ENCODE data around the gene DHDH. TPM values are rescaled to one million over a fixed set of nuclear protein-coding genes. Genes with fewer than 3 reads are reported as not detected.

Gene DHDH
- total and polyA plus RNA-seq, 2 of the 13 experiments (the other 11 are each of a cell fraction or from before 2014, with no cell fraction given), result 0.13 to 0.91 TPM

DNA sequence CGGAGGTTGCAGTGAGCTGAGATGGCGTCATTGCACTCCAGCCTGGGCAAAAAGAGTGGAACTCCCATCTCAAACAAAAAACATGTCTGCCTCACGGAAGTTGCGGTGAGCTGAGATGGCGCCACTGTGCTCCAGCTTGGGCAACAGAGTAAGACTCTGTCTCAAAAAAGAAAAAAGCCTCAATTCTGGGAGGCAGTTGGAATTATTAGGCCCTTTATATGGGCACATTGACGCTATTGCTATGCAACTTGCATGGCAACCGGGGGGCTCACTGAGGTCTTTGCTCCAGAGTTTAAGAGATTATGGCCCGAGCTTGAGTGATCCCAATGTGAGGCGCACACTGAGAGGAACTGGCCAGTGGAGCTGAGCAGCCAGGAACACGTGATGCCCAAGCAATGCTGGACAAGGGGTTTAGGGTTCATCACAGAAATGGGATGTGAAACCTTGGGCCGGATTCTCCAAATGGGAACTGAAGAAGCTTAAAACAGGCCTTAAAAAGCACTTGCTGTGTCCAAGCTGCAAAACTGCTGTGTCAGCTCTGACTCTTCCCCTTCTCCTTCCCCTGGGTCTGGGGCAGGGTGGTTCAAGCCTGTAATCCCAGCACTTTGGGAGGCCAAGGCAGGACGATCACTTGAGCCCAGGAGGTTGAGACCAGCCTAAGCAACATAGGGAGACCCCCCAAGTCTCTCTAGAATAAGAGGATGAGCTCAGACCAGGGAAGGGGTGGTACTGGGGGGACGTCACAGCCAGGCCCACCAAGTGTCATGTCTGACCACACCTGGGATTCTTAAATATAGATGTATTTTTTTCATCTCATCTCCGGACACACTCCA lies 34.1 kb downstream of the DHDH start (continued):
- TF ChIP-seq, protein P1, sequence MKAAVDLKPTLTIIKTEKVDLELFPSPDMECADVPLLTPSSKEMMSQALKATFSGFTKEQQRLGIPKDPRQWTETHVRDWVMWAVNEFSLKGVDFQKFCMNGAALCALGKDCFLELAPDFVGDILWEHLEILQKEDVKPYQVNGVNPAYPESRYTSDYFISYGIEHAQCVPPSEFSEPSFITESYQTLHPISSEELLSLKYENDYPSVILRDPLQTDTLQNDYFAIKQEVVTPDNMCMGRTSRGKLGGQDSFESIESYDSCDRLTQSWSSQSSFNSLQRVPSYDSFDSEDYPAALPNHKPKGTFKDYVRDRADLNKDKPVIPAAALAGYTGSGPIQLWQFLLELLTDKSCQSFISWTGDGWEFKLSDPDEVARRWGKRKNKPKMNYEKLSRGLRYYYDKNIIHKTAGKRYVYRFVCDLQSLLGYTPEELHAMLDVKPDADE (CRISPR knock-in tag; IDR thresholded peaks at IDR 0.05), result no peak; the same call in 1 of the 2 replicates
- TF ChIP-seq DR1 (CRISPR knock-in tag; IDR thresholded peaks at IDR 0.05) (0 out of 2 replicates have a peak, but pooled peaks have one; percentile 44), MAFK (conservative IDR thresholded peaks at IDR 0.05 in 1 of 2, IDR thresholded peaks at IDR 0.05 in 1 of 2; ENCODE audit: low read length in 2 of 2) (peak; percentile 98 to 99), ZNF484 (CRISPR knock-in tag; IDR thresholded peaks at IDR 0.05; ENCODE audit: borderline replicate concordance, low read depth) (no peak), ZFP36L2 (CRISPR knock-in tag; IDR thresholded peaks at IDR 0.05) (no peak), CC2D1A (CRISPR knock-in tag; IDR thresholded peaks at IDR 0.05) (no peak), ATM (IDR thresholded peaks at IDR 0.05; ENCODE audit: borderline replicate concordance) (no peak), RNF2 (conservative IDR thresholded peaks at IDR 0.05; ENCODE audit: low read depth) (no peak), NR2F6 (IDR thresholded peaks at IDR 0.05) (no peak; the same call in 1 of the 2 replicates), NR2F6 (CRISPR knock-in tag; IDR thresholded peaks at IDR 0.05) (no peak; the same call in 1 of the 2 replicates), SP2 (CRISPR knock-in tag; IDR thresholded peaks at IDR 0.05) (no peak), MED1 (CRISPR knock-in tag; IDR thresholded peaks at IDR 0.05) (peak; percentile 50; the same call in 1 of the 2 replicates), CENPT (CRISPR knock-in tag; IDR thresholded peaks at IDR 0.05; ENCODE audit: low read depth) (no peak), TEAD3 (CRISPR knock-in tag; optimal IDR thresholded peaks at IDR 0.05; ENCODE audit: borderline replicate concordance) (no peak), REXO4 (CRISPR knock-in tag; IDR thresholded peaks at IDR 0.05; ENCODE audit: borderline replicate concordance) (no peak), MYC (CRISPR knock-in tag; IDR thresholded peaks at IDR 0.05; ENCODE audit: borderline replicate concordance) (no peak; the same call in 1 of the 2 replicates), MTERF4 (CRISPR knock-in tag; IDR thresholded peaks at IDR 0.05) (no peak), FOSL1 (CRISPR knock-in tag; IDR thresholded peaks at IDR 0.05; ENCODE audit: borderline replicate concordance) (no peak), ZNF678 (CRISPR knock-in tag; IDR thresholded peaks at IDR 0.05) (no peak), HMG20B (CRISPR knock-in tag; conservative IDR thresholded peaks at IDR 0.05) (no peak), KDM2A (CRISPR knock-in tag; IDR thresholded peaks at IDR 0.05; ENCODE audit: borderline replicate concordance, low read depth) (peak; percentile 82), ZNF543 (CRISPR knock-in tag; IDR thresholded peaks at IDR 0.05) (no peak)
- TF ChIP-seq, protein P2, sequence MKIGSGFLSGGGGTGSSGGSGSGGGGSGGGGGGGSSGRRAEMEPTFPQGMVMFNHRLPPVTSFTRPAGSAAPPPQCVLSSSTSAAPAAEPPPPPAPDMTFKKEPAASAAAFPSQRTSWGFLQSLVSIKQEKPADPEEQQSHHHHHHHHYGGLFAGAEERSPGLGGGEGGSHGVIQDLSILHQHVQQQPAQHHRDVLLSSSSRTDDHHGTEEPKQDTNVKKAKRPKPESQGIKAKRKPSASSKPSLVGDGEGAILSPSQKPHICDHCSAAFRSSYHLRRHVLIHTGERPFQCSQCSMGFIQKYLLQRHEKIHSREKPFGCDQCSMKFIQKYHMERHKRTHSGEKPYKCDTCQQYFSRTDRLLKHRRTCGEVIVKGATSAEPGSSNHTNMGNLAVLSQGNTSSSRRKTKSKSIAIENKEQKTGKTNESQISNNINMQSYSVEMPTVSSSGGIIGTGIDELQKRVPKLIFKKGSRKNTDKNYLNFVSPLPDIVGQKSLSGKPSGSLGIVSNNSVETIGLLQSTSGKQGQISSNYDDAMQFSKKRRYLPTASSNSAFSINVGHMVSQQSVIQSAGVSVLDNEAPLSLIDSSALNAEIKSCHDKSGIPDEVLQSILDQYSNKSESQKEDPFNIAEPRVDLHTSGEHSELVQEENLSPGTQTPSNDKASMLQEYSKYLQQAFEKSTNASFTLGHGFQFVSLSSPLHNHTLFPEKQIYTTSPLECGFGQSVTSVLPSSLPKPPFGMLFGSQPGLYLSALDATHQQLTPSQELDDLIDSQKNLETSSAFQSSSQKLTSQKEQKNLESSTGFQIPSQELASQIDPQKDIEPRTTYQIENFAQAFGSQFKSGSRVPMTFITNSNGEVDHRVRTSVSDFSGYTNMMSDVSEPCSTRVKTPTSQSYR (CRISPR knock-in tag; IDR thresholded peaks at IDR 0.05; ENCODE audit: borderline replicate concordance), result no peak
- TF ChIP-seq, protein P3, sequence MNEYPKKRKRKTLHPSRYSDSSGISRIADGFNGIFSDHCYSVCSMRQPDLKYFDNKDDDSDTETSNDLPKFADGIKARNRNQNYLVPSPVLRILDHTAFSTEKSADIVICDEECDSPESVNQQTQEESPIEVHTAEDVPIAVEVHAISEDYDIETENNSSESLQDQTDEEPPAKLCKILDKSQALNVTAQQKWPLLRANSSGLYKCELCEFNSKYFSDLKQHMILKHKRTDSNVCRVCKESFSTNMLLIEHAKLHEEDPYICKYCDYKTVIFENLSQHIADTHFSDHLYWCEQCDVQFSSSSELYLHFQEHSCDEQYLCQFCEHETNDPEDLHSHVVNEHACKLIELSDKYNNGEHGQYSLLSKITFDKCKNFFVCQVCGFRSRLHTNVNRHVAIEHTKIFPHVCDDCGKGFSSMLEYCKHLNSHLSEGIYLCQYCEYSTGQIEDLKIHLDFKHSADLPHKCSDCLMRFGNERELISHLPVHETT (CRISPR knock-in tag; conservative IDR thresholded peaks at IDR 0.05), result 0 out of 2 replicates have a peak, but pooled peaks have one; percentile 46
